ENCODE results near the gene CRHBP.

The CRHBP gene

DNA sequence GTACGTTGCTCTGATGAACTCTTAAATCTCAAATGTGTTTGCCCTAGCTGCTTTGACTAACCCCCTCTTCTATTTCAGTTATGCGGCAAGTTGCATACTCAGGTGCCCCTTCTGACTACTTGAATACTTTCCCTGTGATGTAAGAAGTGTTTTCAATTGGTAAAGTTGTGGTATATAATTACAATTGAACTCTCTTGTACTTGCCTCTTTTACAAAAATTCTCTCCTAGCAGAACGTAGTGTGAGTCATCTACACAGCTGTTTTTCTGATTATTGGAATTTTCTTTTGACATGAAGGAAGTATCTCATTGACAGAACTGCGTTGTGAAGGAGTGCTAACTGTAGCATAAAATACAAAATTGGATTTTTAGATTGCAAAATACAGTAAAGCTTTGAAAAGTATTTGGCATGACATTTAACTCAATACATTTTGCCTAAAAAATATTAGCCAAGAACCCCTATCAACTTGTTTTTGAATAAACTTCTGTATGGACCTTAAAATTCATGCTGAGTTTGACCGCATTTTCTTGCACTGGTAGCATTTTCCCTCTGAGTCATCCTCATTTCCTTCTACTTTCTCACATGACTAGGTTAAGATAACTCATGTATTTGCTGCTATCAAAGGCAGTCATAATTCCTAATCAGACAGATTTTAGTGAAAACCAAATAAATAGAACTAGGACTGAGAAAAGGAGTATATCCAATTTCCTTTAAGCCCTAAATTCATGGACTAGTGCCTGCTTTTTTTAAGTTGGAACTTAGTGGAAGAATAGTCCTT is 6.3 kb downstream of the CRHBP start:
- TF ChIP-seq, protein P1, sequence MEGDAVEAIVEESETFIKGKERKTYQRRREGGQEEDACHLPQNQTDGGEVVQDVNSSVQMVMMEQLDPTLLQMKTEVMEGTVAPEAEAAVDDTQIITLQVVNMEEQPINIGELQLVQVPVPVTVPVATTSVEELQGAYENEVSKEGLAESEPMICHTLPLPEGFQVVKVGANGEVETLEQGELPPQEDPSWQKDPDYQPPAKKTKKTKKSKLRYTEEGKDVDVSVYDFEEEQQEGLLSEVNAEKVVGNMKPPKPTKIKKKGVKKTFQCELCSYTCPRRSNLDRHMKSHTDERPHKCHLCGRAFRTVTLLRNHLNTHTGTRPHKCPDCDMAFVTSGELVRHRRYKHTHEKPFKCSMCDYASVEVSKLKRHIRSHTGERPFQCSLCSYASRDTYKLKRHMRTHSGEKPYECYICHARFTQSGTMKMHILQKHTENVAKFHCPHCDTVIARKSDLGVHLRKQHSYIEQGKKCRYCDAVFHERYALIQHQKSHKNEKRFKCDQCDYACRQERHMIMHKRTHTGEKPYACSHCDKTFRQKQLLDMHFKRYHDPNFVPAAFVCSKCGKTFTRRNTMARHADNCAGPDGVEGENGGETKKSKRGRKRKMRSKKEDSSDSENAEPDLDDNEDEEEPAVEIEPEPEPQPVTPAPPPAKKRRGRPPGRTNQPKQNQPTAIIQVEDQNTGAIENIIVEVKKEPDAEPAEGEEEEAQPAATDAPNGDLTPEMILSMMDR (IDR thresholded peaks at IDR 0.05; ENCODE audit: low read depth, low read length, missing control alignments): no peak
- H3K4me3 ChIP-seq (ENCODE audit: low read depth, low read length): no peak overlapping the region

DNA sequence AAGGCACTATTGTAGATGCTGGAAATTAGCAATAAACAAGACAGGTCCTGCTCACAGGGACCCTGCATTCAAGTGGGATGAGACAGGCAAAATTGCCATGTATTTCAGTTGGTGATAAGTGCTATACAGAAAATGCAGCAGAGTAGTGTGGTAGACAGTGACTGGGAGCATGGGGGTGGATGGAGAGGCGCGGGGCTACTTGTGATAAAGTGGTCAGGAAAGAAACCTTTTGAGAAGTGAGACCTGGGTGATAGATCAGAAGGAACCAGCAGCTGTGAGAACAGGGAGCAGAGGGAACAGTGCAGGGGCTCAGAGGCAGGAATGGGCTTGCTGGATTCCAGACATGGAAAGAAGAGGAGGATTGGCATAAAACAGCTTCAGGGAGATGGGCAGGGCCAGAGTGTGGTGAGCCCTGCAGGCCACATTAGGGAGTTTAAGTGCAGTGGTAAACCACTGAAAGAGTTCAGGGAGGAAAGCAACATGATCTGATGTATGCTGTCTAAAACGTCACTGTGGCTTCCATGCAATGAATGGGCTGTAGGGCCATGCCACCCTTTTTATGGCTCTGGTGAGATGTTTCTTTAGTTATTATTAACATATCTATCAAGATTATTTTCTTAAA is 7.3 kb downstream of the CRHBP start:
- DNase-seq (ENCODE audit: low read depth): peak; percentile 21

More for the DNA sequence above, 6.3 kb downstream of the CRHBP start:
- DNase-seq (ENCODE audit: low read depth): peak; percentile 15

DNA sequence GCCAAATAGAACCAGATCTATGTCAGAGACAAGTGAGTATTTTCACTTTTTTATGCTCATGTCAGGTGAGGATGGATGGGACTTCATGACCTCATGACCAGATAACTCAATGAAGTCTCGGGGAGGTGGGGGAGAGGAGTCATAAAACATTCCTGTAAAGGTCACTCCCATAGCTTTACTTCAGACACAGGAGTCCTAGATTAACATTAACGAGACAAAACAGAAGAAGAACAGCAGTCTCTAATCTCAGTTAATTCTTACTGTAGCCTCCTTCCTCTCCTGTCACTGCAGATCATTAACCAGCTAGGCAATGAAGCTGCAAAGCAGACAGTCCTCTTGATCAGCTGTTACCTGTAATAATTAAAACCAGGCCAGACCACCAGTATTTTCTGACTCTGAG is 11.2 kb downstream of the CRHBP start:
- TF ChIP-seq, protein P1 (IDR thresholded peaks at IDR 0.05; ENCODE audit: low read depth, low read length, missing control alignments): no peak
- no peak for DNase-seq (ENCODE audit: low read depth)
- no peak overlapping the region for H3K4me3 ChIP-seq (ENCODE audit: low read depth, low read length)

More for the DNA sequence above, 7.3 kb downstream of the CRHBP start:
- TF ChIP-seq, protein P1 (IDR thresholded peaks at IDR 0.05; ENCODE audit: low read depth, low read length, missing control alignments): peak; percentile 3
- no peak overlapping the region for H3K4me3 ChIP-seq (ENCODE audit: low read depth, low read length)

DNA sequence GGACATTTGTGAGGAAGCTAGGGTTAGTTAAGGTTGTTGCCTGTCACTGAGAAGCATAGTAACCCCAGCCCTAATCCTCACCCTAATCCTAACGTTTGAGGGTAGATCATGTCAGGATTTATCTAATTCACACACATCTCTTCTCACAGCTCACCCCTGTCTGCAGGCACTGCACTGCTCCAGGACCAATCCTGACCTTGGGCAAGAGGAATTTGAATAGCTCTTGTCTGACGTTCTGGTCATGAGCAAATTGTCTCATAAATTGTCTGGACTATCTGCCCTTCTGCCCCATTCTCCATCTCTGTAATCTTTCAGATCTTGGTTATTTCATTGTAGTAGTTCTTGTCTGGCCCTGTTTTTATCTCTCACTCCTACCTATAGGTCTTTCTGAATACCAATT is 18.7 kb downstream of the CRHBP start:
- DNase-seq (ENCODE audit: low read depth): no peak
- TF ChIP-seq, protein P1 (IDR thresholded peaks at IDR 0.05; ENCODE audit: low read depth, low read length, missing control alignments): no peak
- no peak overlapping the region for H3K4me3 ChIP-seq (ENCODE audit: low read depth, low read length)

DNA sequence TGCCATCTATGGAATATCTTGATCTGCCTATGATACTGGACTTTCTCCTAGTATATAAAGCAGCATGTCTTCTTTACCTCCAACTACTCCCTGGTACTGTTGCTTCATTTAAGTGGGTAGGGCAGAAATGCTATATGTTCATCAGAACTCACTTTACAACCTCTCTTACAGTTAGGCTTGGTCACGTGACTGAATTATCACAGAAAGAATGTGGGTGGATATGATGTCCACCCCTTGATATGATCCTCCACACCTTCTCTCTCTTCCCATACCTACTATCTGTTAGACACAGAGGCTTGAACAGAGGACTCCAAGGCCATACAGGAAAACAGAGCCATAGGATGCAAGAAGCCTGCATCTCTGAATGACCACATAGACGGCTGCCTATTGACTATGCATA is 19.8 kb downstream of the CRHBP start:
- no peak for DNase-seq (ENCODE audit: low read depth)
- TF ChIP-seq, protein P1 (IDR thresholded peaks at IDR 0.05; ENCODE audit: low read depth, low read length, missing control alignments): no peak
- no peak overlapping the region for H3K4me3 ChIP-seq (ENCODE audit: low read depth, low read length)

DNA sequence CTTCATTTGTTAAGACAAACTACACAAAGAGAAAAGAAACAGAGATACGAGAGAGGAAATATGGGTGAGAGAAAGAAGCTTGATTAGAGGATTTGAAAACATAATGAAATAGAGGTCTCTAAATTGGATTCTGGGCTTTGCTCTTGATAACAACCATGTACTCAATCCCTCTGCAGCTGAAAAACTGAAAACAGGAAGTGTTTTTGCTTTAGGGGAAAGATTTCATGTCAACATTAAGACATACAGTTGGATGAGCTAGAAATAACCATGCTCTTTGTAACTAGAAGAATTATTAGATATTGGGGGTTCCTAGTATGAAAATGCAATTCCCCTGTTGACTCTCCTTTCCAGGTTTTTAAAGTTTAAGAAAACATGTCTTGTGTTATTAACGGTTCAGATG is 21.9 kb downstream of the CRHBP start:
- TF ChIP-seq, protein P1 (IDR thresholded peaks at IDR 0.05; ENCODE audit: low read depth, low read length, missing control alignments): no peak
- no peak for DNase-seq (ENCODE audit: low read depth)
- no peak overlapping the region for H3K4me3 ChIP-seq (ENCODE audit: low read depth, low read length)

Measured in GM12864 (cell line).